Suprapubic skin (tissue), 4 donors: Measurements from ENCODE around the gene KRT75. TPM values are rescaled to one million over a fixed set of nuclear protein-coding genes. Genes with fewer than 3 reads are reported as not detected.
A peak's percentile ranks its signal among the peaks of the same experiment; 100 is the strongest.

Source experiments
- DNase-seq, 2 donors: peaks; one replicate each; pipeline ENCODE4 v3.0.0-alpha.2; 2019; ENCODE audit warnings: low spot score in 2 of 2
- H3K27ac ChIP-seq: fragments of 200-600 bp; sonication (generic); one replicate; pipeline ENCODE4 v1.5.1; 2019
- H3K27me3 ChIP-seq: fragments of 200-600 bp; sonication (generic); one replicate; pipeline ENCODE4 v1.5.1; 2019
- H3K36me3 ChIP-seq: fragments of 200-600 bp; sonication (generic); one replicate; pipeline ENCODE4 v1.5.1; 2019
- H3K4me1 ChIP-seq: fragments of 200-600 bp; sonication (generic); one replicate; pipeline ENCODE4 v1.5.1; 2019
- H3K4me3 ChIP-seq: fragments of 200-600 bp; sonication (generic); one replicate; pipeline ENCODE4 v1.5.1; 2019; ENCODE audit warnings: mild to moderate bottlenecking
- H3K9me3 ChIP-seq: fragments of 200-600 bp; sonication (generic); one replicate; pipeline ENCODE4 v1.5.1; 2019
- EP300 ChIP-seq: sonication (generic); formaldehyde crosslinking; IDR thresholded peaks from one replicate; pipeline ENCODE4 v1.6.1; 2017; ENCODE audit warnings: antibody characterized with exemption
- POLR2A ChIP-seq, 2 donors: fragments of 450-650 bp; IDR thresholded peaks; one replicate each; pipeline ENCODE4 v1.6.1; 2017; ENCODE audit warnings: antibody characterized with exemption in 2 of 2, mild to moderate bottlenecking in 2 of 2, moderate library complexity in 2 of 2
- POLR2AphosphoS5 ChIP-seq, 3 donors: sonication (generic); formaldehyde crosslinking; IDR thresholded peaks; one replicate each; pipeline ENCODE4 v1.6.1; 2017; ENCODE audit warnings: antibody characterized with exemption in 3 of 3
- WGBS: methylation state at CpG from one replicate; pipeline ENCODE4 v1.1.5; 2018; 5-methylcytosine and 5-hydroxymethylcytosine counted together
- total RNA-seq, 4 donors: library from RNA; depleted of rRNA; stranded (reverse); fragments of >200 nt; gene quantifications; one replicate each; pipeline ENCODE4 v1.1.0, GENCODE V29; 2016
- TF ChIP-seq, protein P1 (sequence below), 2 donors: fragments of 200-600 bp in 1 of 2; fragments of 450-650 bp in 1 of 2; sonication (generic) in 1 of 2; IDR thresholded peaks; one replicate each; pipeline ENCODE4 v1.5.1; 2016 to 2019; ENCODE audit warnings: antibody characterized with exemption in 2 of 2, mild to moderate bottlenecking in 1 of 2, moderate library complexity in 1 of 2

Gene KRT75
- total RNA-seq, 4 donors from 2014 or later: 3.3 to 67.9 (median 21.2) TPM

DNA sequence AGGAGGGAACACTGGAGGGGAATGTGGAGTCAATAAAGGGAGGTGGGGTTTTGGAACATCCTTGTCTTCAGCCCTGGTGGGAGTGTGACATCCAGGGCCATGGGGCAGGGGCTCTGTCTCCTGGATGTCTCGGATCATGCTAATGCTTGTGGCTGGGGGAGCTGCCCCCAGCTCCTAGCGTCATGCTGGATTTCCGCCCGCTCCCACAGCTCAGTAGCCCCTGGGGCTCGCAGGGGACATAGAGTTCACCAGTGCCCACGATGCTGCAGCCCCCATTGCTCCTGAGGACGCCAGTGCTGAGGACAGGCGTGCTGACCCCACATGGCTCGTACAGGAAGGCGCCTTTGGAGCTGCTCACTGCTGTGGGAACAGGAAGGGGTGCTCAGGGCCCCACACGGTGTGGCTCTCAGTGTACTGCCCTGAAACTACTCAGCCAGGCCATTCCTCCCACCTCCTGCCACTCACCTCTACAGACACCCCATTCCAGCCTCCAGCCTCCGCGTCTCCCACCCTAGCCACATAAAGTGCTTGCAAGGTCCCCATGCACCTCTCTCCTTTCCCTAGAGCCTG, 39.2 kb downstream of the KRT75 start:
- Histone ChIP-seq H3K27me3 (peaks cover 9% of the 10 kb centered on the region), H3K4me3 (no peak overlapping the region), H3K9me3 (no peaks in the 10 kb centered on the region), H3K27ac (no peak overlapping the region), H3K36me3 (no peaks in the 10 kb centered on the region), H3K4me1 (peaks cover 32% of the 10 kb centered on the region)
- DNase-seq: no peak
- no peak for TF ChIP-seq POLR2A (IDR thresholded peaks at IDR 0.05)
- TF ChIP-seq, protein P1, sequence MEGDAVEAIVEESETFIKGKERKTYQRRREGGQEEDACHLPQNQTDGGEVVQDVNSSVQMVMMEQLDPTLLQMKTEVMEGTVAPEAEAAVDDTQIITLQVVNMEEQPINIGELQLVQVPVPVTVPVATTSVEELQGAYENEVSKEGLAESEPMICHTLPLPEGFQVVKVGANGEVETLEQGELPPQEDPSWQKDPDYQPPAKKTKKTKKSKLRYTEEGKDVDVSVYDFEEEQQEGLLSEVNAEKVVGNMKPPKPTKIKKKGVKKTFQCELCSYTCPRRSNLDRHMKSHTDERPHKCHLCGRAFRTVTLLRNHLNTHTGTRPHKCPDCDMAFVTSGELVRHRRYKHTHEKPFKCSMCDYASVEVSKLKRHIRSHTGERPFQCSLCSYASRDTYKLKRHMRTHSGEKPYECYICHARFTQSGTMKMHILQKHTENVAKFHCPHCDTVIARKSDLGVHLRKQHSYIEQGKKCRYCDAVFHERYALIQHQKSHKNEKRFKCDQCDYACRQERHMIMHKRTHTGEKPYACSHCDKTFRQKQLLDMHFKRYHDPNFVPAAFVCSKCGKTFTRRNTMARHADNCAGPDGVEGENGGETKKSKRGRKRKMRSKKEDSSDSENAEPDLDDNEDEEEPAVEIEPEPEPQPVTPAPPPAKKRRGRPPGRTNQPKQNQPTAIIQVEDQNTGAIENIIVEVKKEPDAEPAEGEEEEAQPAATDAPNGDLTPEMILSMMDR (IDR thresholded peaks at IDR 0.05): no peak
- TF ChIP-seq POLR2AphosphoS5 (IDR thresholded peaks at IDR 0.05): no peak
- no peak for TF ChIP-seq EP300
- WGBS: 89% methylated on average over 12 of the region's 13 CpGs

DNA sequence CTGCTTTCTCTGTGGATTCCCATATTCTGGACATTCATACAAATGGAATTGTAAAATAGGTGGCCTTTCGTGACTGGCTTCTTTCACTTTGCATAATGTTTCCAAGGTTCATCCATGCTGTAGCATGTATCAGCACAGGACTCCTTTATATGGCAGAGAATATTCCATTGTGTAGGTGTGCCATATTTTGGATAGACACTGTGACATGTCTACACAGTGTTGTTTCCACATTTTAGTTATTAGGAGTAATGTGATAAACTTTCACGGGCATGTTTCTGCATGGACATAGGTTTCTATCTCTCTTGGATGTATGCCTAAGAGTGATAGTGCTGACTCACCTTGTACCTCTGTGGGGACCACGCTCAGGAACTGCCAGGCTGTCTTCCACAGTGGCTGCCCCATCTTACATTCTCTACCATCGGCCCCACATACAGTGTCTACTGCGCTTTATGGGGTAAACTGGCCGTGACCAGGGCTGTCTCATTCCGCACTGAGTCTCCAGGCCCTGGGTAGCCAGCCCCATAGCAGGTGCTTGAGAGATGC, 41.6 kb downstream of the KRT75 start:
- Histone ChIP-seq H3K27me3 (no peaks in the 10 kb centered on the region), H3K36me3 (no peaks in the 10 kb centered on the region), H3K4me3 (no peak overlapping the region), H3K4me1 (peaks cover 53% of the 10 kb centered on the region), H3K9me3 (no peaks in the 10 kb centered on the region), H3K27ac (no peak overlapping the region)
- TF ChIP-seq, protein P1 (IDR thresholded peaks at IDR 0.05): no peak
- no peak for TF ChIP-seq POLR2A (IDR thresholded peaks at IDR 0.05)
- no peak for TF ChIP-seq POLR2AphosphoS5 (IDR thresholded peaks at IDR 0.05)
- TF ChIP-seq EP300: no peak
- no peak for DNase-seq
- WGBS: 82% methylated on average over 7 of the region's 7 CpGs

DNA sequence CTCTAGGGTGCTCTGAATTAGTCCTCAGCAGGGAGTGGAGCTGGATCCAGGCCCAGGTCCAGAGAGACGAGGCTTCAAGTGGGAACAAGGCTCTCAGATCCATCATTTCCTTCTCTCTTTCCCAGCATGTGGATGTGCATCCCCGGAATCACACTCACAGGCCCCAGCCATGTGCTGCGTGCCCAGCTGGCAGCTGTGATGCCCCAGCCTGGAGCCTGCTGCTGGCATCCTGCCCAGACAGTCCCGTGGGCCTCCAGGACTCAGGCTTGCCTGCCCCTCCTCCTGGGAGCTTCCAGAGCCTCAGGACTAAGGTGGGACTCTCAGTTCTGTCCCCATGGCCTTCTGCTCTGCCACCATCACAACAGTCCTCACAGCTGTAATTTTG, 42.6 kb downstream of the KRT75 start:
- DNase-seq: no peak
- TF ChIP-seq POLR2A (IDR thresholded peaks at IDR 0.05) (no peak), EP300 (no peak), POLR2AphosphoS5 (IDR thresholded peaks at IDR 0.05) (no peak)
- TF ChIP-seq, protein P1 (IDR thresholded peaks at IDR 0.05): no peak
- no peaks in the 10 kb centered on the region for H3K36me3 ChIP-seq
- no peaks in the 10 kb centered on the region for H3K27me3 ChIP-seq
- no peaks in the 10 kb centered on the region for H3K9me3 ChIP-seq
- no peak overlapping the region for H3K4me3 ChIP-seq
- peak overlapping the region; percentile 1 for H3K27ac ChIP-seq
- peaks cover 53% of the 10 kb centered on the region for H3K4me1 ChIP-seq
- 17% methylated on average over 4 of the region's 4 CpGs for WGBS

DNA sequence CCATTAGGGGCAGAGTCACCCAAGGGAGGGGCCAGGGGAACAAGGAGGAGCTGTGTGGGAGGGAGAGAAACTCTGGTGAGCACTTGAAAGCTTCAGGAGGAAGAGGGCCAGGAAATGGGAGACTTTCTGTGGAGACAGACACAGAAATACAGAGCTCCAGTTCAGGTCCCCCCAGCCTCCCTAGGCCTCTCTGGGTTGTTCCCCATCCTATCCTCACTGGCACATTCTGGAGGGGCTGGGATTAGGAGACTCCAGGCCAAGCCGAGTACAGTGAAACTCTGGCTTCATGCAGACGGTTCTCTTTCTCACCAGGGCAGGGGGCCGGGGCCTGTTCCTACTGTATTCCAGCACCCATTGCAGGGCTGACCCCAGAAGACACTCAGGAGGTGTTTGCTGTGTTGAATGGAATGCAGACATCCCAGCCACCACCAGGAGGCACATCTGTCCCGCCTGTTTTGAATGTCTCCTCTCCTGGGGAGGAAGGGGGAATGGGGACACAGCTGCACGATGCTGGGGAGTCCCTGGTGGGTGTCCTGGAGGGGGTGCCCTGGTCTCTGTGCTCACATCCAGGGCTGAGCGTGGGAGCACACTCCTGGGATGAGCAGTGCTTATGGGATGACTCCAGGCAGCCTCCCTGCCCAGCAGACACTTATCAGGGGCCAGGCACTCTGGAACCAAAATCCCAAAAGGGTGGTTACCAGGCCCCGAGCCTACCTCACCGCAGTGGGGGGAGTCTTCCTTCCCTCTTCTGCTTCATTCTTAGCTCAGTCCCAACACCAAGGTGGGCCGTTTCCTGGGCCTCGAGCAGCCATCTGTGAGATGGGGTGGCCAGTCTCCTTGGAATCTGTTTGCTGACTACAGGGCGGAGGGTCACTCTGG, 43.2 kb downstream of the KRT75 start:
- H3K4me1 ChIP-seq: peaks cover 47% of the 10 kb centered on the region
- DNase-seq: no peak
- H3K4me3 ChIP-seq: no peak overlapping the region
- no peaks in the 10 kb centered on the region for H3K9me3 ChIP-seq
- WGBS: 83% methylated on average over 5 of the region's 11 CpGs
- no peaks in the 10 kb centered on the region for H3K36me3 ChIP-seq
- H3K27ac ChIP-seq: peak overlapping the region; percentile 1
- no peaks in the 10 kb centered on the region for H3K27me3 ChIP-seq
- TF ChIP-seq POLR2A (IDR thresholded peaks at IDR 0.05): no peak
- TF ChIP-seq, protein P1 (IDR thresholded peaks at IDR 0.05): peak in 1 of 2 donors; percentile 66
